ENCODE data around the gene WDR36.

- TF ChIP-seq EZH2 (IDR thresholded peaks at IDR 0.05): no peak
- TF ChIP-seq POLR2AphosphoS5 (IDR thresholded peaks at IDR 0.05; ENCODE audit: borderline replicate concordance, low read depth, low read length): no peak
These were observed 41.9 kb downstream of the WDR36 start for GRCh38 chr5:111134087-111134486.
